SU-DHL-6 (cell line): ENCODE measurements around the gene SRD5A1.
"Not testable (repeated sequence)": the region's sequence is repeated elsewhere in the genome, so short reads cannot be mapped to it uniquely, and the experiment has no call there.

Experiments
- EZH2phosphoT487 ChIP-seq: fragments of 200-600 bp; sonication (generic), shearing (Covaris generic); conservative IDR thresholded peaks from 2 replicates; pipeline ENCODE4 v1.6.1; 2018; ENCODE audit warnings: mild to moderate bottlenecking, antibody characterized with exemption, low read length, moderate library complexity, mixed read lengths
- TF ChIP-seq, protein P1 (sequence below): fragments of 200-600 bp; sonication (generic); IDR thresholded peaks from one replicate; pipeline ENCODE4 v1.5.1; 2017; ENCODE audit warnings: antibody characterized with exemption, mild to moderate bottlenecking, low read length, moderate library complexity; ENCODE audit not compliant: insufficient read depth, poor library complexity, severe bottlenecking

DNA sequence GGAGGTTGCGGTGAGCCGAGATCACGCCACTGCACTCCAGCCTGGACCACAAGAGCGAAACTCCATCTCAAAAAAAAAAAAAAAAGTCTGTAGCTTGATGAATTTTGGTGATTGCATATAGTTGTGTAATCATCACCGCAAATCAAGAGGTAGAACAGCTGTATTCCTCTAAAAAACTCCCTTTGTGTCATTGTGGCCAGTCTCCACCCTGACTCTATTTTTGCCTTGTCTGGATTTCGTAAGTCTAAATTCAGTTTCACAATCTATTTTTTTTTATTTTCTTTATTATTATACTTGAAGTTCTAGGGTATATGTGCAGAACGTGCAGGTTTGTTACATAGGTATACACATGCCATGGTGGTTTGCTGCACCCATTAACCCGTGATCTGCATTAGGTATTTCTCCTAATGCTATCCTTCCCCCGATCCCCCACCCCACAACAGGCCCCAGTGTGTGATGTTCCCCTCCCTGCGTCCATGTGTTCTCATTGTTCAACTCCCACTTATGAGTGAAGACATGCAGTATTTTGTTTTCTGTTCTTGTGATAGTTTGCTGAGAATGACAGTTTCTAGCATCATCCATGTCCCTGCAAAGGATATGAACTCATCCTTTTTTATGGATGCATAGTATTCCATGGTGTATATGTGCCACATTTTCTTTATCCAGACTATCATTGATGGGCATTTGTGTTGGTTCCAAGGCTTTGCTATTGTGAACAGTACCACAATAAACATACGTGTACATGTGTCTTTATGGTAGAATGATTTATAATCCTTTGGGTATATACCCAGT, 12.5 kb downstream of the SRD5A1 start:
- TF ChIP-seq, protein P1, sequence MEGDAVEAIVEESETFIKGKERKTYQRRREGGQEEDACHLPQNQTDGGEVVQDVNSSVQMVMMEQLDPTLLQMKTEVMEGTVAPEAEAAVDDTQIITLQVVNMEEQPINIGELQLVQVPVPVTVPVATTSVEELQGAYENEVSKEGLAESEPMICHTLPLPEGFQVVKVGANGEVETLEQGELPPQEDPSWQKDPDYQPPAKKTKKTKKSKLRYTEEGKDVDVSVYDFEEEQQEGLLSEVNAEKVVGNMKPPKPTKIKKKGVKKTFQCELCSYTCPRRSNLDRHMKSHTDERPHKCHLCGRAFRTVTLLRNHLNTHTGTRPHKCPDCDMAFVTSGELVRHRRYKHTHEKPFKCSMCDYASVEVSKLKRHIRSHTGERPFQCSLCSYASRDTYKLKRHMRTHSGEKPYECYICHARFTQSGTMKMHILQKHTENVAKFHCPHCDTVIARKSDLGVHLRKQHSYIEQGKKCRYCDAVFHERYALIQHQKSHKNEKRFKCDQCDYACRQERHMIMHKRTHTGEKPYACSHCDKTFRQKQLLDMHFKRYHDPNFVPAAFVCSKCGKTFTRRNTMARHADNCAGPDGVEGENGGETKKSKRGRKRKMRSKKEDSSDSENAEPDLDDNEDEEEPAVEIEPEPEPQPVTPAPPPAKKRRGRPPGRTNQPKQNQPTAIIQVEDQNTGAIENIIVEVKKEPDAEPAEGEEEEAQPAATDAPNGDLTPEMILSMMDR: not testable (repeated sequence)
- not testable (repeated sequence) for TF ChIP-seq EZH2phosphoT487
